ENCODE results near the gene CACNA2D1.
A peak's percentile ranks its signal among the peaks of the same experiment; 100 is the strongest.
"Not testable (repeated sequence)": the region's sequence is repeated elsewhere in the genome, so short reads cannot be mapped to it uniquely, and the experiment has no call there.

The CACNA2D1 gene

GRCh38 chr7:82434275-82435022 lies 9.1 kb downstream of the CACNA2D1 start:
- DNase-seq (ENCODE audit: low spot score) (no peak), FAIRE-seq (no peak)

GRCh38 chr7:82433507-82433906 lies 10.1 kb downstream of the CACNA2D1 start:
- DNase-seq (ENCODE audit: low spot score): no peak
- FAIRE-seq: no peak

- not testable (repeated sequence) for DNase-seq (ENCODE audit: low spot score); FAIRE-seq
These were observed 10.8 kb downstream of the CACNA2D1 start for GRCh38 chr7:82432743-82433142.

- no peak for DNase-seq (ENCODE audit: low spot score)
- peak; percentile 74 for FAIRE-seq
These were observed 12.8 kb downstream of the CACNA2D1 start for GRCh38 chr7:82430500-82431465.

- DNase-seq (ENCODE audit: low spot score) (no peak), FAIRE-seq (no peak)
These were observed 14.2 kb downstream of the CACNA2D1 start for GRCh38 chr7:82429408-82429807.

GRCh38 chr7:82428186-82428961 lies 15.2 kb downstream of the CACNA2D1 start:
- no peak for FAIRE-seq
- no peak for DNase-seq (ENCODE audit: low spot score)

- FAIRE-seq (no peak), DNase-seq (ENCODE audit: low spot score) (no peak)
These were observed 20.1 kb downstream of the CACNA2D1 start for GRCh38 chr7:82423446-82423845.

- DNase-seq (ENCODE audit: low spot score) (no peak), FAIRE-seq (no peak)
These were observed 24.4 kb downstream of the CACNA2D1 start for GRCh38 chr7:82419200-82419599.

- no peak for DNase-seq (ENCODE audit: low spot score)
- no peak for FAIRE-seq
These were observed 25.7 kb downstream of the CACNA2D1 start for GRCh38 chr7:82417898-82418297.

GRCh38 chr7:82416402-82416801 lies 27.2 kb downstream of the CACNA2D1 start:
- no peak for DNase-seq (ENCODE audit: low spot score)
- no peak for FAIRE-seq

GRCh38 chr7:82414389-82414788 lies 29.2 kb downstream of the CACNA2D1 start:
- FAIRE-seq (no peak), DNase-seq (ENCODE audit: low spot score) (no peak)

GRCh38 chr7:82413237-82413636 lies 30.3 kb downstream of the CACNA2D1 start:
- no peak for FAIRE-seq
- no peak for DNase-seq (ENCODE audit: low spot score)

- DNase-seq (ENCODE audit: low spot score) (no peak), FAIRE-seq (no peak)
These were observed 31.8 kb downstream of the CACNA2D1 start for GRCh38 chr7:82411732-82412131.

- no peak for DNase-seq (ENCODE audit: low spot score)
These were observed 33.1 kb downstream of the CACNA2D1 start for GRCh38 chr7:82410461-82410860.

GRCh38 chr7:82406937-82407336 lies 36.6 kb downstream of the CACNA2D1 start:
- DNase-seq (ENCODE audit: low spot score): no peak
- no peak for FAIRE-seq

More at GRCh38 chr7:82410461-82410860, 33.1 kb downstream of the CACNA2D1 start:
- no peak for FAIRE-seq

GRCh38 chr7:82405301-82405700 lies 38.3 kb downstream of the CACNA2D1 start:
- FAIRE-seq: no peak
- no peak for DNase-seq (ENCODE audit: low spot score)

- no peak for DNase-seq (ENCODE audit: low spot score)
- FAIRE-seq: no peak
These were observed 38.9 kb downstream of the CACNA2D1 start for GRCh38 chr7:82404652-82405051.

- DNase-seq (ENCODE audit: low spot score) (no peak), FAIRE-seq (no peak)
These were observed 39.5 kb downstream of the CACNA2D1 start for GRCh38 chr7:82404094-82404493.

- DNase-seq (ENCODE audit: low spot score) (no peak), FAIRE-seq (no peak)
These were observed 45.6 kb downstream of the CACNA2D1 start for GRCh38 chr7:82397879-82398524.

- DNase-seq (ENCODE audit: low spot score): no peak
- FAIRE-seq: no peak
These were observed 47.2 kb downstream of the CACNA2D1 start for GRCh38 chr7:82396343-82396742.

GRCh38 chr7:82395147-82395546 lies 48.4 kb downstream of the CACNA2D1 start:
- DNase-seq (ENCODE audit: low spot score): no peak
- FAIRE-seq: no peak

All from urothelium cell line (cell line).